ENCODE measurements around the gene FNTB.

Gene FNTB

DNA sequence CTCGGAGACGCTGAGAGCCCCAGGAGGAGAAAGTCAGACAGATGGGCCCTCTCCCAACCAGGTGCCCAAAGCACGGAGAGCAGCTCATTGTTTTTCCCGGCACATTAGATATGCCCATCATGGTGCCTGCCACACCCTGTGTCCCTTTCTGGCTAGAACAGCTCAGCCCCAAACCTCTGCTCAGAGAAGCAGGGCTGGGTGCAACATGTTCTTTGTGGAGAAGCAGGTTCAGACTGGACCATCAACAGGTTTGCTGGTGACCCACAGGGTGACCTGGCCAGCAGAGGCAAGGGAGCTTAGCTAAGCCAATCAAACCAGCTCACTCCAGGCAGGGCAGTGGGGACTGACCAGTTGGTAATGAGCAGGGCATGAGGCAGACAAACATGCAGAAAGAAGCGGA is 28.0 kb upstream of the FNTB start:
- H3K4me3 ChIP-seq (ENCODE audit: low read depth in 1 of 2, low read length in 1 of 2), result no peak overlapping the region
- no peak overlapping the region for H3K27ac ChIP-seq
- TF ChIP-seq, protein P1, sequence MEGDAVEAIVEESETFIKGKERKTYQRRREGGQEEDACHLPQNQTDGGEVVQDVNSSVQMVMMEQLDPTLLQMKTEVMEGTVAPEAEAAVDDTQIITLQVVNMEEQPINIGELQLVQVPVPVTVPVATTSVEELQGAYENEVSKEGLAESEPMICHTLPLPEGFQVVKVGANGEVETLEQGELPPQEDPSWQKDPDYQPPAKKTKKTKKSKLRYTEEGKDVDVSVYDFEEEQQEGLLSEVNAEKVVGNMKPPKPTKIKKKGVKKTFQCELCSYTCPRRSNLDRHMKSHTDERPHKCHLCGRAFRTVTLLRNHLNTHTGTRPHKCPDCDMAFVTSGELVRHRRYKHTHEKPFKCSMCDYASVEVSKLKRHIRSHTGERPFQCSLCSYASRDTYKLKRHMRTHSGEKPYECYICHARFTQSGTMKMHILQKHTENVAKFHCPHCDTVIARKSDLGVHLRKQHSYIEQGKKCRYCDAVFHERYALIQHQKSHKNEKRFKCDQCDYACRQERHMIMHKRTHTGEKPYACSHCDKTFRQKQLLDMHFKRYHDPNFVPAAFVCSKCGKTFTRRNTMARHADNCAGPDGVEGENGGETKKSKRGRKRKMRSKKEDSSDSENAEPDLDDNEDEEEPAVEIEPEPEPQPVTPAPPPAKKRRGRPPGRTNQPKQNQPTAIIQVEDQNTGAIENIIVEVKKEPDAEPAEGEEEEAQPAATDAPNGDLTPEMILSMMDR (IDR thresholded peaks at IDR 0.05), result no peak
- H3K4me1 ChIP-seq (ENCODE audit: control insufficient read depth in 1 of 2, insufficient read depth in 1 of 2, low read depth in 1 of 2, low read length in 1 of 2), result peaks cover 0 to 8% of the 10 kb centered on the region in 2 experiments
- H3K9me3 ChIP-seq, result no peaks in the 10 kb centered on the region
- no peaks in the 10 kb centered on the region for H3K27me3 ChIP-seq
- H3K36me3 ChIP-seq, result peaks cover 4% of the 10 kb centered on the region

DNA sequence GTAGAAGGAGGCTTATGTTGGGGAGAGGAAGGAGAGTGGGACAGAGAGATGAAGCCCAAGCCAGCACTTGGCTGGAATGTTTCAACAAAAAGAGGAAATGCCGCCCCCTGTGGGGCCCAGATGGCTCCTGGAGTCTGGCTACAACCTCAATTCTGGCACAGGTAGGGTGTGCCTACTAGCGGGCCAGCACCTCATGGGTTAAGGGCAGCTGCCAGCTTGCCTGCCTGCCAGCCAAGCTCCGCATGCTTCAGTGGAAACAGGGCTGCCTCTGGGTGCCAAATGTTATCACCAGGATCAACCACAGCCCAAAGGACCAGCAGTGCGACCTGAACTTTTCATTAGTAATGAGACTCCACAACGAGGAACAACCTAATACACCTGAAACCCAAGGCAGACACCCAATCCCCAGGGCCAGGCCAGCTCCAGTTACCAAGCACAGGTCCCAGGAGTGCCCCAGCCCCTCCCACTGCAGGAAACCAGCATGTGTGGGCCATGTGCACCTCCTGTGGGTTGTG is 25.9 kb upstream of the FNTB start:
- Histone ChIP-seq H3K4me3 (ENCODE audit: low read depth in 1 of 2, low read length in 1 of 2) (no peak overlapping the region), H3K9me3 (no peaks in the 10 kb centered on the region), H3K27me3 (no peaks in the 10 kb centered on the region), H3K27ac (no peak overlapping the region), H3K36me3 (peaks cover 3% of the 10 kb centered on the region), H3K4me1 (ENCODE audit: control insufficient read depth in 1 of 2, insufficient read depth in 1 of 2, low read depth in 1 of 2, low read length in 1 of 2) (peaks cover 0 to 8% of the 10 kb centered on the region in 2 experiments)
- TF ChIP-seq, protein P1 (IDR thresholded peaks at IDR 0.05), result no peak

DNA sequence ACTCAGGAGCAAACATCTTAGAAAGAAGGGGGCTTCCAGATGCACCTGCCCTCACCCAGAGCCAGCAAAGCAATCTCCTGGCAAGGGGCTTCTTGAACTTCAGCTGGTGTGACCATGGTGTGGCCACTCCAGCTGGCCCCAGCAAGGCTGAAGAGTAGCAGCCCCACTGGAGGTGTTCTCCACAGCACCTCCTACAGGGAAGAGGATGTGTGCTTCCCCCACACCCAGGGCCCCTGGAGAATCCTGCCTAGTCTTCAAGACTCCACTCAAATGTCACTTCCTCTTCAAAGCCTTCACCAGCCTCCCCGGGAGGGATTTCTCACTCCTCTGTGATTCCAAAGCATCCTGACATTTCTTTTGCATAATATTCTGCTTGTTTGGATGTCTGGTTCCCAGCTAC is 23.1 kb upstream of the FNTB start:
- Histone ChIP-seq H3K27ac (no peak overlapping the region), H3K27me3 (no peaks in the 10 kb centered on the region), H3K9me3 (no peaks in the 10 kb centered on the region), H3K4me3 (ENCODE audit: low read depth in 1 of 2, low read length in 1 of 2) (no peak overlapping the region), H3K4me1 (ENCODE audit: control insufficient read depth in 1 of 2, insufficient read depth in 1 of 2, low read depth in 1 of 2, low read length in 1 of 2) (peaks cover 0 to 8% of the 10 kb centered on the region in 2 experiments), H3K36me3 (no peaks in the 10 kb centered on the region)
- TF ChIP-seq, protein P1 (IDR thresholded peaks at IDR 0.05), result no peak

DNA sequence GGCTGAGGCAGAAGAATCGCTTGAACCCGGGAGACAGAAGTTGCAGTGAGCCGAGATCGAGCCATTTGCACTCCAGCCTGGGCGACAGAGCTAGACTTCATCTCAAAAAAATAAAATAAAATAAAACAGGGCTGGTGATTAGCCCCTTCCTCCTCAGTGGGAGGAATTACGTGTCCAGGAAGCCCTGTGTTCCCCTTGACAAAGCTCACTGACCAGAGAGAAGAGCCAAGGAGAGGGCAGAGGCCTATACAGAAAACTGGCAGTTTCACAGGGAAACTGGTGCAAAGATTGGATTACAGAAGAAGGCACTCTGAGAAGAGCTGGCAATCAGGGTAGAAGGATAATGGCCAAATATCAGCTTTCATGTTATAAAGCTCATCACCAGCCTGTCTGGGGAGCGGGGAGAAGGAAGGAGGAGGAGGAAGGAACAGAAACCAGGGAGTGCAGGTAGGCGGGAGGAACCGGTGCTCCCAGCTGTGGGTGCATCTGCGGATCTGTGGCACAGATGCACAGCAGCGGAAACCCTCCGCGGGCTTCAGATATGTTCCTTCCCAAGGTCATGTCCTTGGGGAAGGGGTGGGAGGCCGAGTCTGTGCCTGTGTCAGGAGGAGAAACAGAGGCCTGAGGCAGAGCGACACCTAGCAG is 21.2 kb upstream of the FNTB start:
- Histone ChIP-seq H3K4me3 (ENCODE audit: low read depth in 1 of 2, low read length in 1 of 2) (no peak overlapping the region), H3K9me3 (no peaks in the 10 kb centered on the region), H3K4me1 (ENCODE audit: control insufficient read depth in 1 of 2, insufficient read depth in 1 of 2, low read depth in 1 of 2, low read length in 1 of 2) (peaks cover 0 to 5% of the 10 kb centered on the region in 2 experiments), H3K36me3 (no peaks in the 10 kb centered on the region), H3K27ac (no peak overlapping the region), H3K27me3 (peaks cover 15% of the 10 kb centered on the region)
- TF ChIP-seq, protein P1 (IDR thresholded peaks at IDR 0.05), result no peak

DNA sequence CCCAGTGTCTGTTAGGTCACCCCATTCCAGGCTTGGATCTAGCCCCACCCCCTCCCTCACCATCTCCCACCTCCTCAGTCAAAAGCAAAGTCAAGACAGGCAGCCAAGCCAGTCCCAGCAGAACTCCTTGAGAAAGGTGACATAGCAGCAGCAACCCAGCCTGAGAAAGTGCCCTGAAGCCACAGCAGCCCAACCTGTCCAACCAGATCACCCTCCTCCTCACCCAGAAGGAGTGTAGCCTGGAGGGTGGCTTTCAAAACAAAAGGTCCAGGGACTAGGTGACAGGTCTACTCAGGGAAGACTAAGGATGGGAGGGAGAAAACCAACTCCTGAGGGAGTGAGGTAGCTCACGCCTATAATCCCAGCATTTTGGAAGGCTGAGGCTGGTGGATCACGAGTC is 19.7 kb upstream of the FNTB start:
- H3K27ac ChIP-seq, result no peak overlapping the region
- no peaks in the 10 kb centered on the region for H3K36me3 ChIP-seq
- peaks cover 30% of the 10 kb centered on the region for H3K27me3 ChIP-seq
- peaks cover 7 to 9% of the 10 kb centered on the region in 2 experiments for H3K4me1 ChIP-seq (ENCODE audit: control insufficient read depth in 1 of 2, insufficient read depth in 1 of 2, low read depth in 1 of 2, low read length in 1 of 2)
- TF ChIP-seq, protein P1 (IDR thresholded peaks at IDR 0.05), result no peak
- no peaks in the 10 kb centered on the region for H3K9me3 ChIP-seq
- no peak overlapping the region for H3K4me3 ChIP-seq (ENCODE audit: low read depth in 1 of 2, low read length in 1 of 2)
